ENCODE measurements around the gene SLC9A7.

SLC9A7 gene

DNA sequence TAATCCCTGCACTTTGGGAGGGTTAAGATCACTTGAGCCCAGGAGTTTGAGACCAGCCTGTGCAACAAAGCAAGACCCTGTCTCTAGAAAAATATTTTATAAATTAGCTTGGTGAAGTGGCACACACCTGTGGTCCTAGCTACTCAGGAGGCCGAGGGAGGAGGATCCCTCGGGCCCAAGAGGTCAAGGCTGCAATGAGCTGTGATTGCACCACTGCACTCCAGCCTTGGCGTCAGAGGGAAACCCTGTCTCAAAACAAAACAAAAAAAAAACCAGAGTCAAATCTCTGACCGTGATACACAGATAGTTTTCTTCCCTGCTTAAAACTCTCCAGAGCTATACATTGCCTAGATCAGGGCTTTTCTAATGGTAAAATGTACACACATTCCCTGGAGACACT lies 131.9 kb downstream of the SLC9A7 start:
- TF ChIP-seq POLR2A (IDR thresholded peaks at IDR 0.05; ENCODE audit: extremely low read depth, insufficient read length) (no peak), MYC (IDR thresholded peaks at IDR 0.05; ENCODE audit: low read depth, low read length) (no peak)
- TF ChIP-seq, protein P1, sequence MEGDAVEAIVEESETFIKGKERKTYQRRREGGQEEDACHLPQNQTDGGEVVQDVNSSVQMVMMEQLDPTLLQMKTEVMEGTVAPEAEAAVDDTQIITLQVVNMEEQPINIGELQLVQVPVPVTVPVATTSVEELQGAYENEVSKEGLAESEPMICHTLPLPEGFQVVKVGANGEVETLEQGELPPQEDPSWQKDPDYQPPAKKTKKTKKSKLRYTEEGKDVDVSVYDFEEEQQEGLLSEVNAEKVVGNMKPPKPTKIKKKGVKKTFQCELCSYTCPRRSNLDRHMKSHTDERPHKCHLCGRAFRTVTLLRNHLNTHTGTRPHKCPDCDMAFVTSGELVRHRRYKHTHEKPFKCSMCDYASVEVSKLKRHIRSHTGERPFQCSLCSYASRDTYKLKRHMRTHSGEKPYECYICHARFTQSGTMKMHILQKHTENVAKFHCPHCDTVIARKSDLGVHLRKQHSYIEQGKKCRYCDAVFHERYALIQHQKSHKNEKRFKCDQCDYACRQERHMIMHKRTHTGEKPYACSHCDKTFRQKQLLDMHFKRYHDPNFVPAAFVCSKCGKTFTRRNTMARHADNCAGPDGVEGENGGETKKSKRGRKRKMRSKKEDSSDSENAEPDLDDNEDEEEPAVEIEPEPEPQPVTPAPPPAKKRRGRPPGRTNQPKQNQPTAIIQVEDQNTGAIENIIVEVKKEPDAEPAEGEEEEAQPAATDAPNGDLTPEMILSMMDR (IDR thresholded peaks at IDR 0.05; ENCODE audit: low read depth, low read length): no peak
- TF ChIP-seq, protein P2, sequence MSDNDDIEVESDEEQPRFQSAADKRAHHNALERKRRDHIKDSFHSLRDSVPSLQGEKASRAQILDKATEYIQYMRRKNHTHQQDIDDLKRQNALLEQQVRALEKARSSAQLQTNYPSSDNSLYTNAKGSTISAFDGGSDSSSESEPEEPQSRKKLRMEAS (IDR thresholded peaks at IDR 0.05; ENCODE audit: low read depth, low read length): no peak
- DNase-seq (ENCODE audit: low read depth): no peak
- no peak overlapping the region for H3K4me3 ChIP-seq (ENCODE audit: low read depth, low read length)

DNA sequence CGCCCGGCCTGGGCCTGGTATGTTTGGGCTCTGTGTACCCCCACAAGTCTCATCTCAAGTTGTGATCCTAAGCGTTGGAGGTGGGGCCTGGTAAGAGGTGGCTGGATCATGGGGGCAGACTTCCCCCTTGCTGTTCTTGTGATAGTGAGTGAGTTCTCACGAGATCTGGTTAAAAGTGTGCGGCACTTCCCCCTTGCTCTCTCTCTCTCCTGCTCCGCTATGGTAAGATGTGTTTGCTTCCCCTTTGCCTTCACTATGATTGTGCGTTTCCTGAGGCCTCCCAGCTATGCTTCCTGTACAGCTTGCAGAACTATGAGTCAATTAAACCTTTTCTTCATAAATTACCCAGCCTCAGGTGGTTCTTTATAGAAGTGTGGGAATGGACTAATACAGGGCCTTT lies 132.4 kb downstream of the SLC9A7 start:
- DNase-seq (ENCODE audit: low read depth): peak; percentile 80
- H3K4me3 ChIP-seq (ENCODE audit: low read depth, low read length): no peak overlapping the region
- TF ChIP-seq MYC (IDR thresholded peaks at IDR 0.05; ENCODE audit: low read depth, low read length): no peak
- TF ChIP-seq, protein P1 (IDR thresholded peaks at IDR 0.05; ENCODE audit: low read depth, low read length): no peak
- no peak for TF ChIP-seq POLR2A (IDR thresholded peaks at IDR 0.05; ENCODE audit: extremely low read depth, insufficient read length)
- TF ChIP-seq, protein P2 (IDR thresholded peaks at IDR 0.05; ENCODE audit: low read depth, low read length): no peak

DNA sequence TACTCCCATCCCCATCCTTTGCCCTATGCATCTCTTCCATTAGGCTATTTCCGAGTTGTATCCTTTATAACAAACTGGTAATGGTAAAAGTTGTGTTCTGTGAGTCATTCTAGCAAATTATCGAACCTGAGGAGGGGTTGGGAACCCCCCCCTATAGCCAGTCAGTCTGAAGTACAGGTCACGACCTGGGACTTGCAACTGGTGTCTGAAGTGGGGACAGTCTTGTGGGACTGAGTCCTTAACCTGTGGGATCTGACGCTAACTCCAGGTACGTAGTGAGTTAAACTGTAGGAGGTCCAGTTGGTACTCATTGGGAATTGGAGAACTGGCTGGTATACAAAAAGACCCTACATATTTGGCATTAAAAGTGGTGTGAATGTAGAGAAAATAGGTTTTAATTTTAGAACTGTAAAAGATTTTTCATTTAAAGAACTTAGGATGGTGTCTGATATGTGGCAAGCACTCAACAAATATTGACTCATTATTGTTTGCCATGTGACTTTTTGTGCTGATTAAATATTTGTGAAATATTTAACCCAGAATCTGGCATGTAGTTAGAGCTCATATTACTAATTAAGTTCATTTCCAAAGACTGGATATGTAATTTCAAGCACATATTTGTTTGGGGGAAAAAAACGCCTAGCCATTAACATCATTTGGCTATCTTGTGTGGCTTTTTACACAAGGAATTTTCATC lies 134.7 kb downstream of the SLC9A7 start:
- H3K4me3 ChIP-seq (ENCODE audit: low read depth, low read length): no peak overlapping the region
- DNase-seq (ENCODE audit: low read depth): no peak
- TF ChIP-seq, protein P2 (IDR thresholded peaks at IDR 0.05; ENCODE audit: low read depth, low read length): no peak
- no peak for TF ChIP-seq POLR2A (IDR thresholded peaks at IDR 0.05; ENCODE audit: extremely low read depth, insufficient read length)
- TF ChIP-seq, protein P1 (IDR thresholded peaks at IDR 0.05; ENCODE audit: low read depth, low read length): no peak
- TF ChIP-seq MYC (IDR thresholded peaks at IDR 0.05; ENCODE audit: low read depth, low read length): no peak

DNA sequence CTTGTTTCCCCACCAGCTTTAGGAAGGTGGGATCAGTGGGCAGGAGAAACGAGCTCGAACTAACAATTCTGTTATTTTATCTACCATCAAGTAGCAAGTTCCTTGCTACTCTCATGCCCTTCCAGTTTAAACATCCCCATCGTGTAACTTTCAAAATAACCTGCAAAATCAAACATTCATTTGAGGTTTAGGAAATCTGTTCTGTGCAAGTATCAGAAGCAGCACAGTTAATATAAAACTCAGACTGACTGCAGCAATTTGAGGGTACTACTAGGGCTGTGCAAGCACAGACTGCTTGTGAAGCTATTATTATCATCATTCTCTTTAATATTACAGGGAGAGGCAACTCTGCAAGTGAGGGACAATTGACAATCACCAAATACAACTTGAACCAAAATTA lies 137.3 kb downstream of the SLC9A7 start:
- TF ChIP-seq, protein P1 (IDR thresholded peaks at IDR 0.05; ENCODE audit: low read depth, low read length): no peak
- no peak for DNase-seq (ENCODE audit: low read depth)

DNA sequence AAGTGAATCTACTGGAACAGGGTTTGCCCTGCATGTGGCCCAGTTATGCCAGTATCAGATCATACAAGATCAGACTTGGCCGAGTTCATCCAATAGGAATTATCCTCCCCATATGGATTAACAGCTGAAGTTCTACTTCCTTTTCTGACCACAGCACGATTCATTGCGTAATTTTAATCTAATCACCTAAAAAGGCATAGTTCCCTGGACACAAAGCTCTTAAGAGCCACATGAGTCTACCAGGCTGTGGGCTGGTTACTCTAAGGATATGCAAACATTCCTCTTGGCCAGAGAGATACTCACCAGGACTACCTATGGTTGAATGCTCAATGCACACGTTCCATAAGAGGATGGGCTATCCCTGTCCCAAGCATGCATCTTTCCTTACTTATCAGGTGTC lies 138.4 kb downstream of the SLC9A7 start:
- no peak overlapping the region for H3K4me3 ChIP-seq (ENCODE audit: low read depth, low read length)
- DNase-seq (ENCODE audit: low read depth): peak; percentile 33
- TF ChIP-seq, protein P1 (IDR thresholded peaks at IDR 0.05; ENCODE audit: low read depth, low read length): no peak
- TF ChIP-seq, protein P2 (IDR thresholded peaks at IDR 0.05; ENCODE audit: low read depth, low read length): no peak
- no peak for TF ChIP-seq MYC (IDR thresholded peaks at IDR 0.05; ENCODE audit: low read depth, low read length)
- TF ChIP-seq POLR2A (IDR thresholded peaks at IDR 0.05; ENCODE audit: extremely low read depth, insufficient read length): no peak

More for the DNA sequence above, 137.3 kb downstream of the SLC9A7 start:
- no peak overlapping the region for H3K4me3 ChIP-seq (ENCODE audit: low read depth, low read length)

DNA sequence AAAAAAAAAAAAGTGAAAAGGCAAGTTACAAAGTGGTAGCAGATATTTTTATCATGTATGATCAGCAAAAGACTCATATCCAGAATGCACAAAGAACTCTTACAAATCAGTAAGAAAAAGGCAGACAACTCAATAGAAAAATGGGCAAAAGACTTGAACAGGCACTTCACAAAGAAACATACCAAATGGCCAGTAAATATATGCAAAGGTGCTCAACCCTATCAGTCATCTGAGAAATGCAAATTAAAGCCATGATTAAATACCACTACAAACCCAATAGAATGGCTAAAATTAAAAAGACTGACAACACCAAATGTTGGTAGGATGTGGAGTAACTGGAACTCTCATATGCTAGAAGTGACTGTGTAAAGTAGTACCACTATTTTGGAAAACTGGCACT lies 140.0 kb downstream of the SLC9A7 start:
- no peak overlapping the region for H3K4me3 ChIP-seq (ENCODE audit: low read depth, low read length)
- DNase-seq (ENCODE audit: low read depth): no peak
- TF ChIP-seq POLR2A (IDR thresholded peaks at IDR 0.05; ENCODE audit: extremely low read depth, insufficient read length): no peak
- TF ChIP-seq, protein P1 (IDR thresholded peaks at IDR 0.05; ENCODE audit: low read depth, low read length): no peak
- no peak for TF ChIP-seq MYC (IDR thresholded peaks at IDR 0.05; ENCODE audit: low read depth, low read length)
- TF ChIP-seq, protein P2 (IDR thresholded peaks at IDR 0.05; ENCODE audit: low read depth, low read length): no peak

Data from NB4 (cell line).